C4-2B (cell line): Measurements from ENCODE around the gene C7orf33.

Source experiments
- CTCF ChIP-seq: fragments of 450-650 bp; conservative IDR thresholded peaks from 2 replicates; pipeline ENCODE4 v1.5.1; 2017; ENCODE audit warnings: mild to moderate bottlenecking
- ZFX ChIP-seq: fragments of 450-650 bp; IDR thresholded peaks from 2 replicates; pipeline ENCODE4 v1.6.1; 2017

- TF ChIP-seq CTCF (no peak), ZFX (no peak)
Observed at GRCh38 chr7:148609045-148609725, 18.6 kb downstream of the C7orf33 start.
